Right atrium auricular region (tissue), 2 donors: Measurements from ENCODE around the gene ZMIZ1. TPM values are rescaled to one million over a fixed set of nuclear protein-coding genes. Genes with fewer than 3 reads are reported as not detected.

Experiments
- DNase-seq: peaks from one replicate; pipeline ENCODE4 v3.0.0-alpha.2; 2019; ENCODE audit warnings: low spot score
- H3K27ac ChIP-seq, 2 donors: fragments of 200-600 bp; sonication (generic); 1 replicate in 1 of 2; 2 replicates in 1 of 2; pipeline ENCODE4 v1.5.1; 2016 to 2019
- H3K27me3 ChIP-seq, 2 donors: fragments of 200-600 bp; sonication (generic); one replicate each; pipeline versions ENCODE4 v1.5.1 to v1.6.0; 2017 to 2019
- H3K36me3 ChIP-seq: fragments of 200-600 bp; sonication (generic); one replicate; pipeline ENCODE4 v1.5.1; 2016
- H3K4me1 ChIP-seq, 2 donors: fragments of 200-600 bp; sonication (generic); one replicate each; pipeline versions ENCODE4 v1.5.1 to v1.6.0; 2017 to 2019
- H3K4me3 ChIP-seq, 2 donors: fragments of 200-600 bp; sonication (generic); 1 replicate in 1 of 2; 2 replicates in 1 of 2; pipeline ENCODE4 v1.5.1; 2017 to 2019; ENCODE audit warnings: mild to moderate bottlenecking in 1 of 2, moderate library complexity in 1 of 2
- H3K9me3 ChIP-seq, 2 donors: fragments of 200-600 bp; sonication (generic); one replicate each; pipeline ENCODE4 v1.5.1; 2019
- total RNA-seq, 2 donors: library from RNA; depleted of rRNA; stranded (reverse); fragments of >200 nt; gene quantifications; one replicate each; pipeline ENCODE4 v1.1.0, GENCODE V29; 2016
- TF ChIP-seq, protein P1 (sequence below), 2 donors: fragments of 200-600 bp; sonication (generic); IDR thresholded peaks; one replicate each; pipeline ENCODE4 v1.5.1; 2019; ENCODE audit warnings: antibody characterized with exemption in 2 of 2

Gene ZMIZ1
- total RNA-seq, 2 donors from 2014 or later: 59.3 to 71.0 TPM

DNA sequence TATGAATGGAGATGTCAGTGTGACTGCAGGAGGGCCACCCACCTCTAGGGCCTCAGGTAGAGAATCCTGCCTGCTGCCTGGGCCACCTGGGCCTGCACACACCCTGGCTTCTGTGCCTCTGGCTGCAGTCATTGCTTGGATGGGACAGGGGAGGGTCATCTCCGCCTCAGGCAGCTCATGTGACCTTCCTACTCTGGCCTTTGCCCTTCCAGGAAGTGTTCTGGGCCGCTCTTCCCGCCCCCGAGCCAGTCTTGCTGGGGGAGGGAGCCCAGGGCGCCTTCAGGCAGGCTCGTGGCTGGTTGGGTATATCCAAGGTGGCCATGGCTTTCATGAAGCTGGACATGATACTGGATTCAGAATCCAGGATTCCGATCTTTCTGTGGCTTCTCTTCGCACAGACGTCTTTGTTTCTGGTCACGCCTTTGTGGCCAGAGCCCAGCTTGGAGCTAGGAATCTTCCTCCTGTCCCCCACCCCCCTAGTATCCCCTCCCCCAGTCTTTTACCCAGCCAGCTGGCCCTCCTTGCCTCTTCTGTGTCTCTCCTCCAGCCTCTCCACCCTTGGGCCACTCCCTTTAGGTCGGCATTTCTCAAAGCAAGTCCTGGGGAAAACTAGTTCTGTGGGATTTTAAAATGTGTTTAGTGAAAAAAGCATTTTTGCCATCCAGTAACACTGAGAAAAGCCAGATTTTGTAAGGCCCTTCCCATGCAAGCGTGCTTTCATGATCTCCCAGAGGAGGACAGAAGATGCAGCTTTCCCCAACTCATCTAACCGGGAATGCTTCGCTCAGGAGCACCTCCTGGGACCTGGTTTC, 119.6 kb downstream of the ZMIZ1 start:
- peak overlapping the region; percentile 32 to 34 for H3K27ac ChIP-seq
- peaks cover 0 to 98% of the 10 kb centered on the region in 2 donors for H3K4me1 ChIP-seq
- no peak for DNase-seq

DNA sequence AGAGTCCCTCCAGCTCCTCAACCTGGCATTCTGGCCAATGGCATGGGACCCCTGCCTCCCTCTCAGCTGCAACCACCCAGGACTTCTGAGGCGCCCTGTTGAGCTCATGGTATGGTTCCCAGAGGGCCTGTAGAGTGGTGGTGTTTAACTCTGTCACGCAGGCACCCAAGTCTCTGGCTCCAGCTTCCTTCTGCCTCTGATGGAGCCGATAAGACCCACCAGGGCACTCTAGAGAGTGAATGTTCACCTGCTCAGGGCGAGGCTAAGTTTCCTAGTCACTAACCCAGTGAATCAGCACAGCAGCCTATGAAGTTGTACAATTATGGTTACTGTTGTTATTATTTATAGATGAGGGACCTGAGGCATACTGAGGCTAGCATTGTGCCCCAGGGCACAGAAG, 120.4 kb downstream of the ZMIZ1 start:
- no peak for DNase-seq
- peaks cover 0 to 95% of the 10 kb centered on the region in 2 donors for H3K4me1 ChIP-seq
- no peak overlapping the region for H3K4me3 ChIP-seq
- H3K27ac ChIP-seq: peak overlapping the region in 1 of 2 donors; percentile 34
- peaks cover 11% of the 10 kb centered on the region for H3K36me3 ChIP-seq
- TF ChIP-seq, protein P1, sequence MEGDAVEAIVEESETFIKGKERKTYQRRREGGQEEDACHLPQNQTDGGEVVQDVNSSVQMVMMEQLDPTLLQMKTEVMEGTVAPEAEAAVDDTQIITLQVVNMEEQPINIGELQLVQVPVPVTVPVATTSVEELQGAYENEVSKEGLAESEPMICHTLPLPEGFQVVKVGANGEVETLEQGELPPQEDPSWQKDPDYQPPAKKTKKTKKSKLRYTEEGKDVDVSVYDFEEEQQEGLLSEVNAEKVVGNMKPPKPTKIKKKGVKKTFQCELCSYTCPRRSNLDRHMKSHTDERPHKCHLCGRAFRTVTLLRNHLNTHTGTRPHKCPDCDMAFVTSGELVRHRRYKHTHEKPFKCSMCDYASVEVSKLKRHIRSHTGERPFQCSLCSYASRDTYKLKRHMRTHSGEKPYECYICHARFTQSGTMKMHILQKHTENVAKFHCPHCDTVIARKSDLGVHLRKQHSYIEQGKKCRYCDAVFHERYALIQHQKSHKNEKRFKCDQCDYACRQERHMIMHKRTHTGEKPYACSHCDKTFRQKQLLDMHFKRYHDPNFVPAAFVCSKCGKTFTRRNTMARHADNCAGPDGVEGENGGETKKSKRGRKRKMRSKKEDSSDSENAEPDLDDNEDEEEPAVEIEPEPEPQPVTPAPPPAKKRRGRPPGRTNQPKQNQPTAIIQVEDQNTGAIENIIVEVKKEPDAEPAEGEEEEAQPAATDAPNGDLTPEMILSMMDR (IDR thresholded peaks at IDR 0.05): no peak
- no peaks in the 10 kb centered on the region for H3K9me3 ChIP-seq
- H3K27me3 ChIP-seq: no peaks in the 10 kb centered on the region

More for the DNA sequence above, 119.6 kb downstream of the ZMIZ1 start:
- H3K36me3 ChIP-seq: peaks cover 11% of the 10 kb centered on the region
- no peaks in the 10 kb centered on the region for H3K9me3 ChIP-seq
- H3K4me3 ChIP-seq: no peak overlapping the region
- TF ChIP-seq, protein P1 (IDR thresholded peaks at IDR 0.05): no peak
- no peaks in the 10 kb centered on the region for H3K27me3 ChIP-seq

DNA sequence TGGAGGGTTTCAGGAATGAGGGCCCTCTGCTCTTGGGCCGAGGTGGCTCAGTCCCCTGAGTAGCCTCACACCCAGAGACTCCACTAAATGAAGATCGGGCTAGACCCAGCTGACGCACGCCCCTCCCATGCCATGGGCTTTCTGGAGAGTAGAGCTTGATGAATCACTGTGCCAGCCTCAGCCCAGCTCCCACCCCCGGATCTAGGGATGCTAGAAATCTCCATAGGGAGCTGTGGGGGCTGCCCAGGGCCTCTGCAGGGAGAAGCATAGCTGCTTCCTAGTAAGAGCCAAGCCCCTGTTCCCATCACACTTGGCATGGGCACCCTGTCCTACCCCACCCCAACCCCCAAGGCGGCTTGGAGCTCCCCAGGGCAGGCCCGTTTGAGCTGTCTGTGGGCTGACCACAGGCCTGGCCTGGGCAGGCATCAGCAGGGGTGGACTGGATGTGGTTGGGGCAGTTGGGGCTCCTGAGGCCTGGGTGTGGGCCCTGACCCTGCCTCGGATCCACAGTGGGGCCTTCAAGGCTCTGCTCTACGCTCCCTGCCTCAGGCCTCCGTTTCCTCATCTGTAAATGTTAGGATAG, 121.2 kb downstream of the ZMIZ1 start:
- no peaks in the 10 kb centered on the region for H3K9me3 ChIP-seq
- H3K27ac ChIP-seq: peak overlapping the region in 1 of 2 donors; percentile 49
- H3K4me1 ChIP-seq: peaks cover 0 to 95% of the 10 kb centered on the region in 2 donors
- H3K4me3 ChIP-seq: no peak overlapping the region
- TF ChIP-seq, protein P1 (IDR thresholded peaks at IDR 0.05): no peak
- H3K36me3 ChIP-seq: peaks cover 11% of the 10 kb centered on the region
- DNase-seq: no peak
- H3K27me3 ChIP-seq: no peaks in the 10 kb centered on the region

DNA sequence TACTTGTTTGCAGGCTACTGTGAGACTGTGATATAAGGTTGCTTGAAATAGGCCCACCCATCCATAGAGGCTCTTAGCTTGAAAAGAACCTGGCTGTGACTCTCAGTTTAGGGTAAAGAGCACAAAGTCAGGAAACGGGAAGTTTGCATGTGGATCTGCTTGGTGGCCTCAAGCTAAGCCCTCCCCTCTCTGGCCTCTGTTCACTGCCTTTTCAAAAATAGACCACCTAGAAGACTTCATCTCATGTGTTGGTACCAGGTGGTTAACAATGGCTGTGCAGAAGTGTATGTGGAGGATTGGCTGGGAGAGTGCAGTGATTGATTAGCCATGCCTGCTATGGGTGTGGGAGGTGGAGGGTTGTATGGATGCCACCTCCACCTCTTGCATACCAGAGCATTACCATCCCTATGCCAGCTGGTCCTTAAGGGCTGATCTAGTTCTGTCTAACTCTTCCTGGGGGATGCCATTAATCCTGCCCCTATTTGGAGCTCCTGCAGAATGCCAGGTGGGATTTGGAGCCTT, 122.0 kb downstream of the ZMIZ1 start:
- Histone ChIP-seq H3K9me3 (no peaks in the 10 kb centered on the region), H3K4me3 (no peak overlapping the region), H3K4me1 (peaks cover 0 to 95% of the 10 kb centered on the region in 2 donors), H3K27me3 (no peaks in the 10 kb centered on the region), H3K27ac (peak overlapping the region; percentile 49 to 59), H3K36me3 (peaks cover 11% of the 10 kb centered on the region)
- no peak for DNase-seq
- TF ChIP-seq, protein P1 (IDR thresholded peaks at IDR 0.05): no peak

DNA sequence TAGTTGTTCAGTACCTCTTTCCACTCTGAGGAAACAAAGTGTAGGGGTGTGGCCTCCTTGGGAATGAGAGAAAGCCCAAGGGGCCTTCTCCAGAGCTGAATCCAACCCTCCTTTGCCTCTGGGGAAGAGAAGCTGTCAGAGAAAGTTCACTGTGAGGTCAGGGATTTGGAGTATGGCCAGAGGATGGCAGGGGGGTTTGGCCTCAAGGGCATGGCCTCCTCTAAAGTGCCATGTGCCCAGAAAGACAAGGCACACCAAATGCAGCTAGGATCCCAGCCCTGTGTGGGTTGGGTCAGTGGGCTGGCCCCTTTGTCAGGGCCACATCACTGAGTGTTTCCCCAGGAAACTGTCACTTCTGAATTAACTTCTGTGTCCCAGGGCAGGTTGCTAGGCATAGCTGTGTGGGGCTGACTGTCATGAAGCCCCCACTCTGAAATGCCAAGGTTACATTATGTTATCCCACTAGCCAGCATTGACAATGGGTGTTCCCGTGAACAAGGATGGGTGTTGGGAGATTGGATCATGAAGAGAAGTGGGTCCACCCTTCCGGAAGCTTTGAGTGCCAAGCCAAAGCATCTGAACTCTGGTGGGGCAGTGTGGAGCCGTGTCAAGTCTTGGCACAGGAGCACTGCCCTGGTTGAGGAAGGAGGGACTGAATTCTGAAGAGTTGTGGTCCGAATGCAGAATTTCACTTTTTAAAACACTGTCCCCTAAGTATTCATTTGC, 123.3 kb downstream of the ZMIZ1 start:
- no peaks in the 10 kb centered on the region for H3K9me3 ChIP-seq
- H3K4me1 ChIP-seq: peaks cover 0 to 94% of the 10 kb centered on the region in 2 donors
- no peaks in the 10 kb centered on the region for H3K27me3 ChIP-seq
- TF ChIP-seq, protein P1 (IDR thresholded peaks at IDR 0.05): no peak
- peaks cover 5% of the 10 kb centered on the region for H3K36me3 ChIP-seq
- peak overlapping the region; percentile 49 to 59 for H3K27ac ChIP-seq
- no peak overlapping the region for H3K4me3 ChIP-seq
- no peak for DNase-seq
